IPS-18c (cell line): Measurements from ENCODE around the gene ZBTB7A.

ENCODE experiments used
- H3K4me3 ChIP-seq: 2 replicates; pipeline ENCODE4 v1.7.0; 2013; ENCODE audit warnings: low read depth, mild to moderate bottlenecking, low read length, moderate library complexity; ENCODE audit not compliant: insufficient read depth
- H3K9me3 ChIP-seq: one replicate; pipeline ENCODE4 v1.6.1; 2013; ENCODE audit warnings: mild to moderate bottlenecking, low read length, moderate library complexity; ENCODE audit not compliant: control insufficient read depth, insufficient read depth

The ZBTB7A gene

DNA sequence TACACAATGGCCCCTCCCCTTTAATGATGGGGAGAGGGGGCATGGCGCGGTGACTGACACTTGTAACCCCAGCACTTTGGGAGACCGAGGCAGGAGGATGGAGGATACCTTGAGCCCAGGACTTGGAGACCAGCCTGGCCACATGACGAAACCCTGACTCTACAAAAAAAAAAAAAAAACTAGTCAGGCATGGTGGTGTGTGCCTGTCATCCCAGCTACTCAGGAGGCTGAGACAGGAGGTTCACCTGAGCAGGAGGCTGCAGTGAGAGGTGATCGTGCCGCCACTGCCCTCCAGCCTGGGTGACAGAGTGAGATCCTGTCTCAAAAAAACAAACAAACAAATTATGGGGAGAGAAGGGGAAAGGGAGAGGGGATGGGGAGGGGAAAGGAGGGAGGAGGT is 13.8 kb upstream of the ZBTB7A start:
- Histone ChIP-seq H3K9me3 (no peaks in the 10 kb centered on the region), H3K4me3 (no peak overlapping the region)

DNA sequence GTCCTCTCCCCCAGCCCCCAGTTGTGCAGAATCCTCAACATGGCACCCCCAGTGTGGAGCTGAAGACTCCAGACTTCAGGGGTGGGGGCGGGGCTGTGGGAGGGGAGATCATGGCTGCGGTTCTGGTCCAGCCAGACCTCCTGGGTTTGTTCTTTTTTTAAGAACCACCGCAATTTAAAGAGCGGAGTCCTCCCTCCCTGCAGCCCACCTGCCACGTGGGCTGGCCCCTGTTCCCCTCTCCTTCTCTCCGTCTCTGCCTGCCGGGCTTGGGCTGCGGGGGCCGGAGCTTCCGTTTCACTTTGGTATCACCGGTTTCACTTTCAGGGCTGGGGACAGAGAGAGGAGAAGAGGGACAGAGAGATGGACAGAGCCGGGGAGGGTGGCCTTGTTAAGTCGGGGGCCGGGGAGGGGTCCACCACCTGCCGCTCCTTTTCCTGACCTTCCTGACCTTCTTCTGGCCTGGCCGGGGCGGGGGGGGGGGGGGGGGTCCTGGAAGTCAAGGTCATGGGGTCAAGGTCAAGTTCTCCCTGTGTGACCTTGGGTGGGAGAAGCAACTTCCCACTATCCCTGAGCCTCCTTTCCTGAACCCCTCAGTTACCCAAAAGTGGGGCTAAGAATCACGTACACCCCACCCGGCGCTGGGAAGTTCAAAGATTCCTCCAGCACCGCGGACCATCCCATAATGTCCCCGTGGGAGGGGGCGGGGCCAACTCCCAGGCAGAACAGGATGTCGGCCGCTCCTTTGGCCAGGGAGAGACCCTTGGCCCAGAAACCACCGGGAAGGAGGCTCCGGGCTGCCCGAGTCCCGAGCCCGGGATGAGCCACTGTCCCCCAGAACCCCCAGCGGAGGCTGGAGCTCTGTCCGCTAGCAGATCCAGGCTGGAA is 11.3 kb upstream of the ZBTB7A start:
- H3K4me3 ChIP-seq, result no peak overlapping the region

DNA sequence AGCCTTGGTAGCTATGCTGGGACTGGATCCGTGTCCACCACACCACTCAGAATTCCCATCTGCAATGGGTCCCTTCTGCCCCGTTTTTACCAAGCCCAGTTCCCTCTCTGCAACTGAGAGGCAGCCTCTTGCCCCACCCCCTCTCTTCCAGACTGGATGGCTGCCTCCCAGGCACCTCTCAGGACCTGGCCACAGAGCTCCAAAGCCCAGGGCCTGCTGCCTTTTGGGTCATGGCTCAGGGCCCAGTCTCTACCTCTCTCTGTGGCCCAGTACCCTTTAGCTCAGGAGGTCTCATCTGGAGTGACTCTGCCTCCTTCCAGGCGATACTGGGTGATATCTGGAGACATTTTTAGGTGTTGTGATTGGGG is 10.3 kb upstream of the ZBTB7A start:
- H3K4me3 ChIP-seq, result no peak overlapping the region
- H3K9me3 ChIP-seq, result no peaks in the 10 kb centered on the region

More for the DNA sequence above, 11.3 kb upstream of the ZBTB7A start:
- no peaks in the 10 kb centered on the region for H3K9me3 ChIP-seq

DNA sequence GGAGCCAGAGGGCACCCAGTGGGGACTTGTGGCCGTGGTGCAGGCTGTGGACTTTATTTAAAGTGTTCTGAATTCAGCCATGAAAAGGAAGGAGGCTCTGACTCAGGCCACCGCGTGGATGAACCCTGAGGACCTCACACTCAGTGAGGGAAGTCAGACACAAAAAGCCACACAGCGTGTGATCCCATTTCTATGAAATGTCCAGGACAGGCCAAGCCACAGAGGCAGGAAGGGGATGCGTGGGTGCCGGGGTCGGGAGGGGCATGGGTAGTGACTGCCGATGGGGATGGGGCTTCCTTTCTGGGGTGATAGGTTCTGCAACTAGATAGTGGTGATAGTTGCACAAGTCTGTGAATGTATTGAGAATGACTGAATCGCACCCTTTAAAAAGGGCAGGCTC is 8.7 kb upstream of the ZBTB7A start:
- no peak overlapping the region for H3K4me3 ChIP-seq
- no peaks in the 10 kb centered on the region for H3K9me3 ChIP-seq

DNA sequence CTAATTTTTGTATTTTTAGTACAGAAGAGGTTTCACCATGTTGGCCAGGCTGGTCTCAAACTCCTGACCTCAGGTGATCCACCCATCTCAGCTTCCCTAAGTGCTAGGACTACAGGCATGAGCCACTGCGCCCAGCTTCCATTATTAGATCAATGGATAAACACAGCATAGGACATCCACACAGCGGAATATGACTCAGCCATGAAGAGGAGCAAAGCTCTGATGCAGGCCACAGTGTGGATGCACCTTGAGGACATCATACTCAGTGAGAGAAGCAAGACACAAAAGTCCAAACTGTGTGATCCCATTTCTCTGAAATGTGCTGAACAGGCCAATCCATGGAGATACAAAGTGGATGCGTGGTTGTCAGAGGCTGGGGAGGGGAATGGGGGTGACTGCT is 4.9 kb upstream of the ZBTB7A start:
- Histone ChIP-seq H3K9me3 (no peaks in the 10 kb centered on the region), H3K4me3 (no peak overlapping the region)

DNA sequence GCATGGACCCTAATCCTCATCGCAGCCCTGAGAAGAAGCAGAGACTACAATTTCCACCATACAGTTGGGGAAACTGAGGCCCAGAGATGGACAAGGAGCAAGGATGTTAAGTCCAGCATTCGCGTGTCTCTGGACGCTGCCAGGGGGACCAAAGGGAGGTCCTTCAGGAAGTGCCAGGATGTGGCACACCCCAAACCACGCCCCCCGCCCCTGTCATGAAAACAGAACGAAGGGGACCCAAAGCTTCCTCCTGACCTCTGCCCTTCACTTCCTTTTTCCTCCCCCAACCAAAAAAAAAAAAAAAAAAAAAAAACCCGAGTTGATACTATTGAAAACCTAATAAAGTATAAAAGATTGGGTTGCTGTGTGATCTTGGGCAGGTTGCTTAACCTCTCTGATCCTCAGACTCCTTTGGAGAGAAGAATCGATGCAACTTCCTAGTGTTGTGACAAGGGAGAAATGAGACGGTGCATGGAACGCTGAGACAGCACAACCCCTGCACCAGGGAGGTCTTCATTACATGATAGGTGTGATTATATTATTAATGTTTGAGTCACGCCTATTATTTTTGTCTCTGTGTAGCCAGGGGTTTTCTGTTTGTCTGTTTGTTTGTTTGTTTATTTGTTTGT is 2.7 kb upstream of the ZBTB7A start:
- Histone ChIP-seq H3K4me3 (no peak overlapping the region), H3K9me3 (no peaks in the 10 kb centered on the region)

DNA sequence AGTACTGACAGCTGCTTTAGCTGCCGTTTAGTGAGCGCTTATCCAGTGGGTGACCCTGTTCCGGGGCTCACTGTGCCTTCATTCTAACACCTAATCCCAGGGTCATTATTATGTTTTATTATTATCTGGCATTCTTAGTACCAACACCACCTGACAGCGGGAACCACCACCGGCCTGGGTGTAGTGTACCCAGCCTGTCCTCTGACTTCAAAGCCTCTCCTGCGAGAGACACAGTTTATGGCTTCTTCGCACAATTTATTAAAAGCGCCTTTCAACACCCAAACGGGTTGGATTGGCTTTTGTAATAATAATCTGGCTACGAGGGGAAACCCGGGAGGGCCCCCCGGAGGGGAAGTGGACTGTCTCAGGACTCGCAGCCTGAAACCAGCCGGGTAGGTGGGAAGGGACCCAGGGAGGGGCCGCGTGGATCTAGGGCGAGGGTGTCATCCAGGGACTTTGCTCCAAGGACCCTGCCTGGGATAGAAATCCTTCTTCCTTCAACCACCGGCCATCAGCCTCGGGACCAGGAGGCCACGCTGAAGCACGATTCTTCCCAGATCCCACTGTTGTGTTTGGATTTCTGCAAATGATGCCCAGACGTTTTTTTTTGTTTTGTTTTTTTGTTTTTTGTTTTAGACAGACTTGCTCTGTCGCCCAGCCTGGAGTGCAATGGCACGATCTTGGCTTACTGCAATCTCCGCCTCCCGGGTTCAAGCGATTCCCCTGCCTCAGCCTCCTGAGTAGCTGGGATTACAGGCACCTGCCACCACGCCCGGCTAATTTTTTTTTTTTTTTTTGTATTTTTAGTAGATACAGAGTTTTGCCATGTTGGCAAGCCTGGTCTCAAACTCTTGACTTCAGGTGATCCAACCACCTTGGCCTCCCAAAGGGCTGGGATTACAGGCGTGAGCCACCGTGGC is 1.6 kb upstream of the ZBTB7A start:
- Histone ChIP-seq H3K4me3 (peak overlapping the region; percentile 41; the same call in 1 of the 2 replicates), H3K9me3 (no peaks in the 10 kb centered on the region)

DNA sequence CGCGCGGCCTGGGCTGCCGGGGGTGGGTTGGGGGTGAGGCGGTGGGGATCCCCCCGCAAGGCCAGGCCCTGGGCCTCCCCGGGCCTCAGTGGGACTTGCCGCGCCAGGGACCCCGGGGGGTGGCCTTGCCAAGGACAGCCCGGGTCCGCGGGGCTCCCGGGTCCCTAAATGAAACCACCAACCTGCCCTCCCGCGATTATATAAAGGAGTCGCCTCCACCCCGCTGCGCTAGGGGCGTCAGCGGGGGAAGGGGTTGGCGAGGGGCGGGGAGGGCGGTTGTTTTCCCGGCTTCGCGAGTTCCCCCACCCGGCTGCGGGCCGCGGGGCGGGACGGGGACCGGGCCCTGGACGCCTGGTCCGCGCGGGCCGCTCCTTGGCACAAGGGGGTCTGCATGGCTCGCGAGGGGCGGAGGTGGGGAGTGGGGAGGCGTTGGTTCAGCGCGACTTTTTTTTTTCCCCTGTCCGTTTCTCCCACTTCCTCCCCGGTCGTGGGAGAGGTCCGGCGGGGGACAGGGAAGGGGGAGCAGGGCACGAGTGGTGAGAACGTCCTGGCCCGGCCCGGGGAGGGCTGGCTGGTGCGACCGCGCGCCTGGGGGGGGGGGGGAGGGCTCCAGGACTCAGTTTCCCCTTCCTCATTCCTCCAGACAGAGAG is 822 bp upstream of the ZBTB7A start:
- Histone ChIP-seq H3K4me3 (peak overlapping the region; percentile 41; the same call in 1 of the 2 replicates), H3K9me3 (no peaks in the 10 kb centered on the region)

DNA sequence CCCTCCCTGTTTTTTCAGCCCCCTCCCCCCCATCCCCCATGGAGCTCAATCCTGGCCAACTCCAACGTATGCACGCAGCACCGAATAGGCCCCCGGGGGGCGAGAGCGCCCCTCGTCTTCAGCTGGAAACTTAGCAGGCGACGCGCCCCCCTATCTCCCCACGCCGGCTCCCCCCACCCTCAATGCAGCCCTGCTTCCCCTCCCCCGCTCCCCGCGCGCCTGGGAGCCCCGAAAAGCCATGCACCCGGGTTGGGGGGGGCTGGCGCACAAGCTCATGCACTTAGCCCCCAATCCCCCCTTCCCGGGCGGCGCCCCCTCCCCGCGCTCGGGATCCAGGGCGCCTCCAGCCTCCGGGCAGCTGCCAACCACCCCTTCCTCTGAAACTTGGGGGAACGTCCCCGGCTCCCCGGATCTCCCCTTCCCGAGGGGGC is 508 bp downstream of the ZBTB7A start:
- Histone ChIP-seq H3K4me3 (peak overlapping the region; percentile 56), H3K9me3 (no peaks in the 10 kb centered on the region)

DNA sequence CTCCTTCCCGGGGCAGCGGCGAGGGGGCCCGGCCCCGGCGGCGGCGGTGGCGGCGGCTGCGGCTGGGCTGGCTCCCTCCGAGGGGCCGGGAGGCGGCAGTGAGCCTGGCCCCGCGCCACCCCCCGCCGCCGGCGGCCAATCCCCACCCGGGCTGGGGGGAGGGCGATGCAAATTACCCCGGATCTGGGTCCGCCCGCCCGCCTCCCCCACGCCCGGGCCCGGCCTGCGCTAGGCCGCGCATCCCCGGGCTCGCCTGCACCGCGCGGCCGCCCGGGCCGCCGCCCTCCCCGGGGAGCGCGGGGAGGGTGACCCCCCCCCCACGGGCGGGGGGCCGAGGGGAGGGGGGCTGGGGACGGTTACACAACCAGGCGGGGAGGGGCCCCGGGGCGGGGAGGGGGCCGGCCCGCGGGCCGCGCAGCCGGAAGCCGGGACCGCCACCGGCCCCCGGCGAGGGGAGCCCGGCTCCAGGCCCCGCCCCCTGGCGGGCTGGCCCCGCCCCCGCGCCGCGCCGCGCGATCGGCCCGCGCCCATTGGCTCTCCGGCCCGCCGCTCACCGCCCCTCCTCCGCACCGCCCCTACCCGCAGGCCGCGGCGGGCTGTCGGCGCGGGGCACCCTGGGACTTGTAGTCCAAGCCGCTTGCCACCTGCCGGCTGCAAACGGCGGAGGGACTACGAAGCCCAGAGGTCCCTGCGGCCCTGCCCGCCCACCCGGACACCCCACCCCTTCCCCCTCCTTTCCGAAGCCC is 1.1 kb downstream of the ZBTB7A start:
- no peak overlapping the region for H3K4me3 ChIP-seq
- no peaks in the 10 kb centered on the region for H3K9me3 ChIP-seq

DNA sequence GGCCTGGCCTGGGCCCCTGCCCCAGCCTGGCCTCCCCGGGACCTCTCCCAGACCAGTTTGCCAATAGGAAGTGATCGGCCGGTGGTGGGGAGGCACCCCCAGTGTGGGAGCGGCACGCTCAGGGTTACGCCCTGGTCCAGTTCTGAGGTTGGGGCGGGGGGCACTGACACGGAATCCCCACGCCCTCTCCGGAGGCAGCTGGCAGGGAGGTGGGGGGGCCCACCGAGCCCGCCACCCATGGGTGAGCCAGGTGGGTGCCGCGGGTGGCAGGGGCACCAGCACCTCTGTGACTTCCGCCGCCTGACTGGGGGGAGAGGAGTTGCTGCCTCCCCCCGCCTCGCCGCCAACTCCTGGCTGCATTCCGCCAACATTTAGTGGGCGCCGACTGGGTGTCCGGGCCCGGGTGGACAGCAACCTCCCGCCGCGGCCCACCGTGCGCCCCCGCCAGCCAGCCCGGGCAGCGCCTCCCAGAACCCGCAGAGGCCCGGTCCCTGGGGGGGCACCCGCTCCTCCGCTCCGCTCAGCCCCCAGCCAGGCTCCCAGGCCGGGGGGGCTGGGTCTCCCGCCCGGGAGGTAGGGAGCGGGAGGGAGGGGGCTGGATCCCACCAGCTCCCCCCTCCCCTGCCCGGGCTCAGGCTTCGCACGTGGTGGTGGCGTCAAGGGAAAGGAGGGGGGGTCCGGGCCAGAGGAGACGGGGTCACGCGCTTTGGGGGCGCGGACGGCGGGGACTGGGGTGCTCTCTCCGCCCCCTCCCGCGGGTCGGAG is 2.0 kb downstream of the ZBTB7A start:
- Histone ChIP-seq H3K4me3 (peak overlapping the region; percentile 83), H3K9me3 (no peaks in the 10 kb centered on the region)

DNA sequence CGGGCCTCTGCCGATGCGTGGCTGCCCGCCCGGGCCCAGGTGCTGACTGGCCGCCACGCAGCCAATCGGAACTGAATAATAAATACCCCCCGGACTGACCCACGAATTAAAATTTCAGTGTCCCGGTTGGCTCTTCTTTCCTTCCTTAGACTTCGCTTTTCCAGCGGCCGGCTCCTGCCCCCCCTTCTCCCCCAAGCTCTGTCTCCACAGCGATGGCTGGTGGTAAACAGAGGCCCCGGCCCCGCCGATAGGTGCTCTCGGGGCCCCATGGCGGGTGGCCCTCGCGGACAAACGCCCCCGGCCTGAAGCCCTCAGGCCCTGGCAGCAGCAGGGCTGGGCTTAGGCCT is 2.6 kb downstream of the ZBTB7A start:
- H3K9me3 ChIP-seq, result no peaks in the 10 kb centered on the region
- peak overlapping the region; percentile 83 for H3K4me3 ChIP-seq

DNA sequence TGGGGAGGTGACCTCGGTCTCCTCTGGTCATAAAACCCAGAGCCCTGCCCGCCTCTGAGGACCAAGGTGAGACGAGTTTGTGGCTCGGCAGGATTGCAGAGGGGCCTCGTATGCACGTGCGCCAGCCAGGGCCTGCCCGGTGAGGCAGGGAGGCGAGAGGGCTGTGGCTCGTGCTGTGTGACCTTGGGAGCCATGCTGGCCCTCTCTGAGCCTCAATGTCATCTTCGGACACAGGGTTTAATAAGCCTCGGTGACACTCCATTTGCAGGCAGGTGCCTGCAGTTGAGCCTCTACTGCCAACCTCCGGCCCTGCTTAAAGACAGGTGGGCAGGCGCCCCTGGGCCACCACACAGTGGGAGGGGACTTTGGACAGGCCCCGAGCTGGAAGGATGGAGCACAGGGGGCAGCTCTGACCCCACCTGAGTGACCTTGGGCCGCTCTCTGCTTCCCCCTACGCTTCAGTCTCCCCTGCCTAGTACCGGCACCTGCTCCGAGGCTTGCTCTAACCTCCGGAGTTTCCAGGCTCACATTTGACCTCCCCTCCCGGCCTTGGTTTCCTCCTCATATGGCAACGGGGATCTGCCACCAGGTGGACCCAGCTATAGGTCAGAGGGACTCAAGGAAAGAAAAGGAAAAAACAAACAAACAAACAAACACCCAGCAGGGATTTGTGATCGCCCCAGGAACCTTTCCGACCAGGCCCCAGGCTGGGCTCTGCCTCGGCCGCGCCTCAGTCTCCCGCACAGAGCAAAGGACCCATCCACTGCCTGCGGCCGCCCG is 3.1 kb downstream of the ZBTB7A start:
- no peaks in the 10 kb centered on the region for H3K9me3 ChIP-seq

DNA sequence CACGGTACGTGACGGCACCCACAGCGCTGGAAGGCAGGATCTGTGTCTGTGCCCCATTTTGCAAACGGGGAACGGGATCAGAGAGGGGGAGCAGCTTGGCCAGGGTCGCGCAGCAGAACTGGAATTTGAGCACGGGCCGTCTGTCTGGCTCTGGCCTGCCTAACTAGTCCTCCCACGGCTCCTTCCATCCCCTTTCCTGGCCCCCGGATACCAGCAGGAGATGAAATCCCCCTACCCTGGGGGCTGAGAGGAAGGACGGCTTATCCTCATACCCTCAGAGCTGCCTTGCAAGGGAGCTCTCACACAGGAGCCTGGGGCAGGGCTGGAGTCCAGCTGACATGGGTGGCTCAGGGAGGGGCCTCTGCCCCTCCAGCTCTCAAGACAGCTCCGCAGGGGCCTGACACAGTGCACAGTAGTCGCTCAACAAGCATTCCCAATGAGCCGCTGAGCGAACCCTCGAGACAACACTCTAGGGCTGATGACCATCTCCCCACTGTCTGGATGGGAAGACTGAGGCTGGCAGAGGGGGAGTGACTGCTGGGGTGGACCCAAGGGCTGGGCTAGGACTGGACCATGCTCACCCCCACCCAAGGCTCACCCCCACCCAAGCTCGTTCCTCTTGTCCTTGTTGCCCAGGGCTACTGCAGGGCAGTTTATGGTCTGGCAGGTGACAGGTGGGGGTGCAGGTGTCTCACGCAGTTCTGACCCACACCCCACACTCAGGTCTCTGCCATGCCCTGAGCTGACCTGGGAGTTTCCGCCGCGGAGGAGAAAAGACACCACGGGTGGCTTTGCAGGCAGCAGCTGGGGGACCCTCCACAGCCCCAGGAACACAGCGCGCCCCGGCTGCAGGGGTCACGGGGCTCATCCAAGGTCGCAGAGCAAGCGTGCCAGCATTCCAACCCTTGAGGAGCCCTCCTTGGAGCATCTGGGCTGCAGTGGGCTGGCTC is 4.0 kb downstream of the ZBTB7A start:
- Histone ChIP-seq H3K4me3 (no peak overlapping the region), H3K9me3 (peaks cover 1% of the 10 kb centered on the region)

More for the DNA sequence above, 3.1 kb downstream of the ZBTB7A start:
- peak overlapping the region; percentile 83 for H3K4me3 ChIP-seq
